Fibroblast of lung (primary cell): ENCODE results near the gene MED15.

Source experiments
- EZH2 ChIP-seq: IDR thresholded peaks from 2 replicates; pipeline ENCODE4 v1.5.1; 2012; ENCODE audit warnings: low read length, control low read depth, mild to moderate bottlenecking; ENCODE audit errors: missing control alignments
- TF ChIP-seq, protein P1 (sequence below), 2 donors: IDR thresholded peaks in 1 of 2; conservative IDR thresholded peaks in 1 of 2; 1 replicate in 1 of 2; 2 replicates in 1 of 2; pipeline ENCODE4 v1.5.1; 2011 to 2012; ENCODE audit warnings: low read length in 2 of 2, control low read depth in 1 of 2, inconsistent platforms in 1 of 2, low read depth in 1 of 2, mild to moderate bottlenecking in 1 of 2

DNA sequence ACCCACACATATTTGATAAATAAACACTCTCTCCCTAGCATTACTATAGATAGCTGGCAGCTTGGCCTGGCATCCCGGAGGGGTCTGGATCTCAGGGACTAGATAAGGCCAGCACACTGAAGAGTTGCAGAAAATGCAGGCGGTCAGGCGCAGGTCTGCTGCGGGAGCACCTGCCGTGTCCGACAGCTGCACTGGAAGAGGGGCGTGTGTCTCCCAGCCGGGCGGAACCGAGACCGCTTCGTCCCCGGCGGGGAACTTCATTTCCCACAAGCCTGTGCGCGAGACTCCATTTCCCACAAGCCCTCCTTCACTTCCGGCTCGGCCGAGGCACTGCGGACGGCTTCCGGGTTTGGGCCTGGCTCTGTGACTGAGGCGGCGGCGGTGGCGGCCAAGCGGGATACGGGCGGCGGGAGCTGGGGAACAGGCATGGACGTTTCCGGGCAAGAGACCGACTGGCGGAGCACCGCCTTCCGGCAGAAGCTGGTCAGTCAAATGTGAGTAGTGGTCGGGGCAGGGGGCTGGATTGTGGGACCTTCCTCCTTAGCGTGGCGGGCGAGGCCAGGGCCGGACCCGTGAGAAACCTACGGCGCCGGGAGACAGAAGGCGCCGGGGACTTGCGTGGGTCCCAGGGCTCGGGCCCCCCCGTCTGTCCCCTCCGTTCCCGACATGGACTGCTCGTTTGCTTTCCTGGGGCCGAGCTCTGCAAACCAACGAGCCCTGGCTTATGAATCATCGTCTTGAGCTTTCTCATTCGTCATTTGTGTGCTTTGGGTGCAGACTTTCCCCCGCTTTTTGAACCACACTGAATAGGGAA lies at the start of gene MED15:
- TF ChIP-seq, protein P1, sequence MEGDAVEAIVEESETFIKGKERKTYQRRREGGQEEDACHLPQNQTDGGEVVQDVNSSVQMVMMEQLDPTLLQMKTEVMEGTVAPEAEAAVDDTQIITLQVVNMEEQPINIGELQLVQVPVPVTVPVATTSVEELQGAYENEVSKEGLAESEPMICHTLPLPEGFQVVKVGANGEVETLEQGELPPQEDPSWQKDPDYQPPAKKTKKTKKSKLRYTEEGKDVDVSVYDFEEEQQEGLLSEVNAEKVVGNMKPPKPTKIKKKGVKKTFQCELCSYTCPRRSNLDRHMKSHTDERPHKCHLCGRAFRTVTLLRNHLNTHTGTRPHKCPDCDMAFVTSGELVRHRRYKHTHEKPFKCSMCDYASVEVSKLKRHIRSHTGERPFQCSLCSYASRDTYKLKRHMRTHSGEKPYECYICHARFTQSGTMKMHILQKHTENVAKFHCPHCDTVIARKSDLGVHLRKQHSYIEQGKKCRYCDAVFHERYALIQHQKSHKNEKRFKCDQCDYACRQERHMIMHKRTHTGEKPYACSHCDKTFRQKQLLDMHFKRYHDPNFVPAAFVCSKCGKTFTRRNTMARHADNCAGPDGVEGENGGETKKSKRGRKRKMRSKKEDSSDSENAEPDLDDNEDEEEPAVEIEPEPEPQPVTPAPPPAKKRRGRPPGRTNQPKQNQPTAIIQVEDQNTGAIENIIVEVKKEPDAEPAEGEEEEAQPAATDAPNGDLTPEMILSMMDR (conservative IDR thresholded peaks at IDR 0.05 in 1 of 2, IDR thresholded peaks at IDR 0.05 in 1 of 2; ENCODE audit: low read depth in 1 of 2, low read length in 2 of 2) = no peak
- no peak for TF ChIP-seq EZH2
